HG02588 (cell line): ENCODE results near the gene RFX8.
"Not testable (repeated sequence)": the region's sequence is repeated elsewhere in the genome, so short reads cannot be mapped to it uniquely, and the experiment has no call there.

Source experiments
- ATAC-seq: cut with Tn5 transposase; IDR thresholded peaks from one replicate; pipeline ENCODE4 v1.9.1; 2021; ENCODE audit warnings: mild to moderate bottlenecking, moderate library complexity; ENCODE audit not compliant: unreplicated experiment

RFX8 gene

DNA sequence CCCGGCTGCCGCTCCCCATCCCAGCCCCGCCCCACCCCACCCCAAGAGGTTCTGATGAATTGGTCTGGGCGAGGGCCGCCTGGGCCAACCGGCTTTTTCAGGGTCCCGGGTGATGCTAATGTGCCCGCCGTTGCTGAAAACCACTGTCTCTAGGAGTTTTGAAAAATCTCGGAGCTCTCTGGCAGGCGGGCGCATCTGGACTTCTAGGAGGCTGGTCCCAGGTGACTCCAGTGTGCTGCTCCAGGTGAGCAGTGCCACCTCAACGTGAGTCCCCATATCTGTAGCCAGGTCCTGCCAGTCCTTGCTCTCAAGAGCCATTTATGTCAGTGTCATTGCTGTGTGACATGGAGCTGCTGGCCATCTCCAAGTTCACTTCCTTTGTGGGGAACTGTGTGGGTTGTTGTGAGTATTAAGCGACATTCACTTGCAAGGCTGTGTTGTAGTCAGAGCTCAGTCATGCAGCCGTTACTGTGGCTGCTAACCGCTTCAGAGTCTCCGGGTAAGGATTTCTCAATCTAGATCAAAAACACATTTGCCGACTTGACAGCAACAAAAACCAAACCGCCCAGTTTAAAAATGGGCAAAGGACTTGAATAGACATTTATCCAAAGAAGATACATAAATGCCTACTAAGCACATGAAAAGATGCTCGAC lies at the start of gene RFX8:
Gene RFX8 (minus strand): TSS at position 382 of the 654 bp plus-strand sequence. CDS start 8,264 bp downstream, outside the sequence.
- no peak for ATAC-seq

DNA sequence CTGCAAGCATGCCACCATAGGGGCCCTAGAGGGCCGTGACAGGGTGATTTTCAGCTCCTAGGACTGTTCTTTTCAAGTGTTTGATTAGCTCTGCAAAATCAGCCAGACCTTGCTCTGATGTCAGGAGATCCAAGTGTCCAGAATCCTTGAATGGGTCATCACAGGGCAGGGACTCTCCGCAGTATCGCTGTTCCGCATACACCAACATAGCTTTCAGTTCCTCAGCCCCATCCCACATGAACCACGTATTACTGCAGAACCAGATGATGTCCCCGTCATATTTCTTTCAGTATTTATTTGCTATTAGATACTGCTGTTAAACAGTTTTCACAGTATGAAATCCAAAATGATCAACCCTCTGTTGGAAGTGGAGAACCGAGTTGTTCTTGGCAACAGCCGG lies 46.6 kb upstream of the RFX8 start:
- ATAC-seq = no peak

DNA sequence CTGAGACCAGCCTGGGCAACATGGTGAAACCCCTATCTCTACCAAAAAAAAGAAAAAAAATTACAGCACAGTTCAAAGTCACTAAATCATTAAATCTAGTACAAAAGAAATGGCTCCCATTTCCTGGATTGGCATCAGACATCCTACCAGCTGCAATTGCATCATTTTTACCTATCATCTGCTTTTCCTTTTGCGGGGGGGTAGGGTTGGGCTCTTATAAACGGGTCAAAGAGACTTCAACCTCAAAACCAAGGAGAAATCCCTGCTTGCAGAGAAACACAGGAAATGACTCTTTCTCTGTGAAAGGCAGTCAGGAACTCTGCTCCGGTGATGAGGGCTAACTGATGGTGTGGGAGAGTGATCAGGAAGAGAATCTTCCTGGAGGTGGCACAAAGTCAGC lies 45.3 kb upstream of the RFX8 start:
- no peak for ATAC-seq

DNA sequence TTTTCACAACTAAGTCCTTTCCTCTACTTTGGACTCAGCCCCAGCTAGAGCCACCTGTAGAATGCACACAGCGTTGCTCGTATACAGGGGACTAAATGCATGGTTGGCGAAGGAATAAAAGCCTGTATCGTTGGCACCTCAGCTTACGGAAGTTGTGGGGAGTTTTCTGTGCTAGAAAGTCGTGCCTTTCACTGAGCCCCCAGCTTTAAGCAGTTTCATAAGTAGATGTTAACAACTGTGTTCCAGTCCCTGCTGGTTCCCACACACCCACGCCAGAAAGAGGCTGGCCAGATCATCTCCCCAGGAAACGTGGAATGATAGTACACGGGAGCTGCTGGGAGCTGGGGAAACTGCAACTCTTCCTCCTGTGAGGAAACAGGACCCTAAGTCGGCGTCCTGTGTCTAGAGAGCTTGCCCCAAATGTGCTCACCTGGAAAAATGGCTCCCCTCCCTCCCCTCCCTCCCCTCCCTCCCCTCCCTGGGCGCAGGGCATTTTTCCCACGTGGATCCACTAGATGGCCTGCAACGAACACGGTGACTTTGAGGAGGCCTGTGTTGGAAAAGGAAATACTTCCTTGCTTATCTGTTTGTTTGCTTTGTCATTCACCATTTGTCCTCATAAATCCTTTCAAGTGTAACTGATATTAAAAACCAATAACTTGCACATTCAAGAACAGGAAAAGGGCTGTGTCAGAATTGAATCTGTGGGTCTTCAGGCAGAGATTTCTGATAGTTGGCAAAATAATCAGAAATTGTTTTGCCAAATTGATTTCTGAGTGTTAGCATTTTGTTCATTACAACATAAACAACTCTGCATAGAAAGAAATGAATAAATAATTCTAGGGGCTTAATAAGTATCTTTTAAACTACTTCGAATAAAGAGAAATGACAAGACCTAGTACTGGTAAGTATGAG lies 43.9 kb upstream of the RFX8 start:
- no peak for ATAC-seq

DNA sequence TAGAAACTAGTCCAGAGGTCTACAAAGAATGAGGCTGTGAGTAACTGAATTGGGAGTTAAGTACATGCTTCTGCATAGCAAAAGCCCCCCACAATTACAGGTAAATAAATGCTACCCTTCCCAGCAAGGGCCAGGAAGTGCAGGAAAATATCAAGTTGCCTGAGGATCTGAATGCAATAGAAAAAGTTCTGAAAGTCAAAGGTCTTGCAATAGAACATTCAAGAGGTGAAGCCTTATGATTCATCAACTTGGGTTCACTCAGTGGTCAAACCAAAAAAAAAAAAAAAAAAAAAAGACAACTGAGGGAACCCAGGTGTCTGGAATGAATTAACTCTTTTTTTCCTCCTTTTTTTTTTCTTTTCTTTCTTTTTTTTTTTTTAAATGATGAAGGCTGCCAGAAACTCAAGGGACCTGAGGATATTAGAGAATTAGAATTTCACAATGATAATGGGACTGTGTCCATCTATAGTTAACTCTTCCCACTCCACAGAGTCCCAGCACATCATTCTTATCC lies 42.9 kb upstream of the RFX8 start:
- no peak for ATAC-seq

DNA sequence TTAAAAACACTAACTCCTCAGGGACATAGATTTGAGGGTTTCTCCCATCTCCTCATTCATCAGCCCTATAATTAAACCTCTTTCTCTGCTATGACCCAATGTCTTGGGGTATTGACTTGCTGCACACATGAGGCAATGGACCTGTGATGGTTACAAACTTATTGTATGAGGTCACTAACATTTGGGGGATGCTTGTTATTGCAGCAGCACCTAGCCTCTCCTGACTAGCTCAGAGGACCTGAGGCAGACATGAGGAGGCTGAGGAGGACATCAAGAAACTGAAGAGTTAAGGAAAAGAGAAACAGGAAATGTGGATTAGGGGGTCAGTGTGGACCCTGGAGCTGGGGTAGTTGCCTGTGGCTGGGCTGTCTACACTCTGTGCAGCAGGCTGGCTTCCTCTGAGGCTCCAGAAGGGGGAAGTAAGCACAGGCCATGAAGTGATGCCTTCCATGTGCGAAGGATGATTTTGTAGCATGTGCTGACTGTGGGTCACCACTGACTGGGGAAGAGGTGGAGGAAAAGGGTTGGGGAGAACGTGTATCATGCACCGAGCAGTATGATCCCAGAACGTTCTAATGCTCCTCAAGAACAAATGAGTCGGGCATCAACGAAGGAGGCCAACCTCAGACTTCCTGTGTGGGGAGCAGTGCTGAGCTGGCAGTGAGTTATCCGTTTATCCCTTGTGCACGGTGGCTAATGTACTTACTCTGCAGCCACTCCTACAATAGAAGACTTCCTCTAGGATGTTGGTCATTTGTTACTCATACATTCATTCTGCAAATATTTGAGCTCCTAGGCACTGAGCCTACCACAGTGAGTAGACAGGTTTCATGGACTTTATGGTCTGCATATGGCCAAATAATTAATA lies 42.1 kb upstream of the RFX8 start:
- no peak for ATAC-seq

DNA sequence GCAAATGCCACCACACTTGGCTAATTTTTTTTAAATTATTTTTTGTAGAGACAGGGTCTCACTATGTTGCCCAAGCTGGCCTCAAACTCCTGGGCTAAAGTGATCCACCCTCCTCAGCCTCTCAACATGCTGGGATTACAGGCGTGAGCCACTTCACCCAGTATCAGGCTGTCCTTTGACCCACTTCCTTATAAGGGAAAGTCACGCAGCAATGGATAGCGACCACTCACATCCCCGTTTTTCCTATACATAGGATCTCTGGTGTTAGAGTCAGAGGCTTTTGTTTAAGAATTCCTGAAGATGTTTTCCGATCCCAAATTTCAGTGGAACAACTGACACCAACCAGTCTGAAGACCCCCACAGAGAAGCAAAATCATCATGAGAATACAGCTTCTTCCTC lies 41.4 kb upstream of the RFX8 start:
- ATAC-seq = no peak

DNA sequence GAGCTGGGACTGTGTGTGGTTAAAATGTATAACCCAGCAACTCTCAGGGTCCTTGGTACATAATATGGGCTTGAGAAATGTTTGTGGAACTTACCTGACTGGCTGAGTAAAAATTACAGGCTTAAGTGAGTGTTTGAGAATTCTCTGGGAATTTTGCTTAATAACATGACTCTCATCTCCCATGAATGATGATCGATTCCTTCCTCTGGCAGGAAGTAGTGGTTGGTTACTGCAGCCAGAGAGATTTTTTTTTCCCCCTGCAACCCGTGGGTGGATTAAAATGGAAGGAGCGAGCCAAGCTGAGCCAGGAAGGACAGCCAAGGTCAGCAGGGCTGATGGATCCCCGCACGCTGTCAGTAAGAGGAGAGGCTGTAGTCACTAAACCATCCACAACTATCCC lies 40.6 kb upstream of the RFX8 start:
- no peak for ATAC-seq

DNA sequence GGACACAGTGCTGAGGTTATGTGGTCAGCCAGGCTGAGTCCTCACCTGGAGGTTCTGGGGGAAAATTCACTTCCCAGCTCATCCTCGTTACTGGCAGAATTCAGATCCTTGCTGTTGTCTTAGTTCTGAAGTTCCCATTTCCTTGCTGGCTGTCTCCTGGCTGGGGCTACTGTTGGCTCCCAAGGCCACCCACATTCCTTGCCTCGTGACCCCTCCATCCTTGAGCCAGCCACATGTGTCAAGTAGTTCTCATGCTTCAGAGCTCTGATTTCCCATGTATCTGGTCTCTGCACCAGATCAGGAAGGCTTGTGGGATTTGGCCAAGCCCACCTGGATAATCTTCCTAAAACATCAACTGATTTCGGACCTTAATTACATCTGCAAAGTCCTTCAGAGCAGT lies 38.1 kb upstream of the RFX8 start:
- ATAC-seq = no peak

DNA sequence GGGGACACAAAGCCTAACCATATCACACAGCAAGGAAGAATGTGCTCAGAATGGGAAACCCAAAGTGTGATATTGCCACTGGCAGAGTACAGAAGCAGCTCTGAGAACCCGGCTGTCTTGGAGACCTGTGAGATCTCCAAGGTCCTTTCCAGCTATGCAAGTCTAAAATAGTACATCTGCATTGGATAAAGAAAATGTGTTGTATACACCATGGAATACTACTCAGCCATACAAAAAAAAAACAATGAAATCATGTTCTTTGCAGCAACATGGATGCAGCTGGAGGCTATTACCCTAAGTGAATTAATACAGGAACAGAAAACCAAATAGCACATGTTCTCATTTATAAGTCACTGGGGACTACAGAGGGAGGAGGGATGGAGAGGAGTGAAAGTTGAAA lies 36.5 kb upstream of the RFX8 start:
- no peak for ATAC-seq

DNA sequence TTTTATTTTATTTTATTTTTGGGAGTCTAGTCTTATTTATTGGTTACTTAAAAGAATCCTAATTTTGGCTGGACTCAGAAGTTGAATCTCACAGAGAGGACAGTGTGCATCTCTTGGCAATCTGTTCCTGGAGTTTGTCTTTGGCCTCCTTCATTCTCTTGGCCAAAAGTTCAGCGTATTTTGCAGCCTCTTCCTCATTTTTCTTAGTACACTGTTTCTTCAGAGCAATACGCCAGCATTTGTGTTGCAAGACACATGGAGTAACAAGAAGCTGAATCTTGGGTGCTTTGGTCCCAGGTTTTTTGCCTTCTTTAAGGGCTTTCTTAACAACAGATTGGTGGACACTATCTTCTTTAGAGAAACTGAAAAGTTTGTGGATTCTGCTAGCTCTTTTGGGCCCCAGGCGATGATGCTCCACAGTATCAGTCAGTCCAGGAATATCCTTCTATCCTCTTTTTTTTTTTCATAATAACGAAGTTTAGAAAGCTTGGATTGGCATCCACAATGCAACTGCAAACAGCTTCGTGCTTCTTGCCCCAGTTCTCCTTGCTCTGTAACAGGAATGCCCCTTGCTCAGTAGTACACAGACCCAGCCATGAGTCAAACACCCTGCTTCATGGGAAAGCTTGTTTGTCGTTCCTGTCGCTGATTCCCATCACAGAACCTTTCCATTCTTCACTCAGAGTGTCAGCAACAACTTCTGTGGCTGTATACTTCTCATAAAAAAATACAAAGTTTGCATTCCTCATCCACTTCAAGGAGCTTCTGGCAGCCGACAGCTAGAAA lies 34.8 kb upstream of the RFX8 start:
- ATAC-seq = no peak

DNA sequence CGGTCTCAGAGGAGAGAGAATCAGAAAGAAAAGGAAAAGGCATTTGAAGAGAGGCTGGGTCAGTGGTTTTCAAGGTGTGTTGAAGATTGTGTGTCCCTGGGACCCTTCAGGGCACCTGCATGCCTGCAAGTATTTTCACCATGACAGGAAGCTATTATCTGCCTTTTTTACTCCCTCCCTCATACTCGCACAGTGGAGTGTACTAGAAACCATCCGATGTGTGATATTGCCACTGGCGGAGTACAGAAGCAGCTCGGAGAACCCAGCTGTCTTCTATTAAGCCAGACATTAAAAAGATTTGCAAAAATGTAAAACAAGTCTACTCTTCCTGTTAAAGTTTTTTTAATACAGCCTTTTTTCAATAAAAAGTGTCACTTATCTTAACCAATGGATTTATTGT lies 33.7 kb upstream of the RFX8 start:
- no peak for ATAC-seq

DNA sequence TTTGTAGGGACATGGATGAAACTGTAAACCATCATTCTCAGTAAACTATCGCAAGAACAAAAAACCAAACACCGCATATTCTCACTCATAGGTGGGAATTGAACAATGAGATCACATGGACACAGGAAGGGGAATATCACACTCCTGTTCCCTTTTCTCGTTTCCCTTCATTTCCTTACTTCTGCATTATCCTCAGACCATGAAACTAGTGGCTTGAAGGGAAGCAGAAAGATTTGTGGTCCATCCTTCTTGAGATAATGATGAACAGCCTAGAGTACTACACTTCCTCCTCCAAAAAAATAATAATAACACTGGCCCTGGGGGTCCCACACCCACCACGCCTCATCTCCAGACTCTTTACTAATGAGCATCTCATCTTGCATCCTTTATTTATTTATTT lies 30.4 kb upstream of the RFX8 start:
- not testable (repeated sequence) for ATAC-seq

DNA sequence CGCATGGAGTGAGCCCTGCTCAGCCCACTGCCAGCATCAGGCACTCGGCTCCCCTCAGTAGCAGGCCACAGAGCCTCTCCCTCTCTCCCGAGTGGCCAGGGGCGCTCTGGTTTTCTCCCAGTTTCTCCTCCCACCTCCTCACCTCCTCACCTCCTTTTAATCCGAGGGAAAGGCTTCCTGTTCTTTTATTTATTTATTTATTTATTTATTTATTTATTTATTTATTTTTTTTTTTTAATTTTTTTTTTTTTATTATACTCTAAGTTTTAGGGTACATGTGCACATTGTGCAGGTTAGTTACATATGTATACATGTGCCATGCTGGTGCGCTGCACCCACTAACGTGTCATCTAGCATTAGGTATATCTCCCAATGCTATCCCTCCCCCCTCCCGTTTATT lies 29.8 kb upstream of the RFX8 start:
- not testable (repeated sequence) for ATAC-seq

DNA sequence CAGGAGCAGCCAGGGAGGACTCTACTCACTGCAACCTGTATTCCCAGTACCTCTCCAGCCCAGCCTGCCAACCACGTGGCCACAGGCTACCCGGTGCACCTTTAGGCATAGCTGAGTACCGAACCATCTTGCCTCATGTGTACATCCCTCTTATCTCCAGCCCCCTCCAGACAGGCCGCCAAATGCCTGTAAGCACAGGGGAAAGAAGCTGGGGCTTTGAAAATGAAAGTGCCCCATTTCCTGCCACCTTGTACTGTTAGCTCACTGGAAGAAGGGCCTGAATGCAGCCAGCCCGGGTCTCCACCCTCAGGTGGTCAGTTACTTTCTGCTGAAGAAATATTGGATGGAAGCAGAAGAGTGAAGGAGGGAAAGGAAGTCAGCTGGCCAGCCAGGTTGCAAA lies 27.2 kb upstream of the RFX8 start:
- no peak for ATAC-seq

DNA sequence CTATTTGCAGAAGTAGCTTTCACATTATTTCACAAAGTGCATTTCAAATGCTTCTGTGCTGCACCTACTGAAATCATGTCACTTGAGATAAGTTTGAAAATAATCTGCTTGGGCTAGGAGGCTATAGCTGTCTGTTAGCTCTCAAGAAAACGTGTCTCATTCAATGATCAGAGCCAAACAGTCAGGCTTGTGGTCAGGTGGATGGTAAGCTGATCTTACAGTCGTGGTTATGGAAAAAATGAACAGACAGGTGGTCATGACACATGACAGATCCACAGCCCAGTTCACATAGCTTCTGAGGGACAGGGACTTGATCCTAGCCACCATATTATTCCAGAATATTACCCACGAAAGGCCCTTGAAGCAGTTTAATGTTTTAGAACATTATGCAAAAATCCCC lies 26.5 kb upstream of the RFX8 start:
- no peak for ATAC-seq

DNA sequence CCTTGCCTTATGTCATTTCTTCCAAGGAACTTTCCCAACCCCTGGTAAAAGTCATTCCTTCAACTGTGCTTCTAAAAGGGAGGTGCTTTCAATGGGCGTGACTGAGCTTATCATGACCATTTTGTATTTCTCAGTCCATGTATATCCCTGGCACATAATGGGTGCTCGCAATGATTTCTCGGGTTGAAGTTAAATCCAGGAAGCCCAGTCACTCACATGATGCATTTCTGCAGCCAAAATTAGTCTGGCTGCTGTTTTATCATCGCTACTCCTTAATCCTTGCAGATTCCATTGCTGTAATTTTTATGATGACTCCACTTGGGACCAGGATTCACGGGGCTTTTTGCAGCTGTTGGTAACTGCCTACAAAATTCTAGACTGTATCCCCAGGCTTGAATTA lies 25.9 kb upstream of the RFX8 start:
- ATAC-seq = no peak

DNA sequence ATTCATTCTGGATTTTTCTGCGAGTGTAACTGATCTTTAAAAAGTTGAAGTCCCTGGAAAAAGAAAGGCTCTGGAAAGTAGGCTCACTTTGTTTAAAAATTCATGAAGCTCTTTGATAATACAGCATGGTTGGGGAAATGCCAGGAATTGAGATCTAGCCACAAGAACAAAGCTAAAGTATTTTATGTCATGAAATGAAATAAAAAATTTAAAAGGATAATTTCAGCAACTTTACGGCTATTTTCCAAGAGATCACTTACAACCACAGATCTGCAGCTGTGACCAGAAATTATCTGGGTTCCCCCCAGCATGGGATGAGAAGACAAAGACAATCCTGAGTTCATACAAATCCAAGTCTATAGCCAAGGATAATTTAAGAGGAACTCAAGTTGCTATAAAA lies 25.3 kb upstream of the RFX8 start:
- no peak for ATAC-seq

DNA sequence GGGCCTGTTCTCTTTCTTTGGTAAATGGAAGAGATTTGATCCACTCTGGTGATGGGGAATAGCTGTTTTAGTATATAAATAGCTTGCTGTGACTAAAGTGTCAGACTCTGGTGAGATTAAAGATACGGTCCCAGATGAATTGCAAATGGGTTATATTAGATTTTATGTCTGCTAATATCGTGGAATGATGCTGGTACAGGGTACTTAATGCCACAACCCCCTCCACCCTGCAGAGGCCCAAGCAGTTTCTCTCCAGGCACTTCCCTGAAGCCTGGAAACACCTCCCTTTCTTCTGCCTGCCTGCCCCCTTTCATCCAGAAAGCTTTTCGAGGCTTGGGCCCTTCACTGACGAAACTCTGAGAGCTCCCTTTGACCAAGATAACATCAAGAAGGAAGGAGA lies 21.4 kb upstream of the RFX8 start:
- ATAC-seq = no peak

DNA sequence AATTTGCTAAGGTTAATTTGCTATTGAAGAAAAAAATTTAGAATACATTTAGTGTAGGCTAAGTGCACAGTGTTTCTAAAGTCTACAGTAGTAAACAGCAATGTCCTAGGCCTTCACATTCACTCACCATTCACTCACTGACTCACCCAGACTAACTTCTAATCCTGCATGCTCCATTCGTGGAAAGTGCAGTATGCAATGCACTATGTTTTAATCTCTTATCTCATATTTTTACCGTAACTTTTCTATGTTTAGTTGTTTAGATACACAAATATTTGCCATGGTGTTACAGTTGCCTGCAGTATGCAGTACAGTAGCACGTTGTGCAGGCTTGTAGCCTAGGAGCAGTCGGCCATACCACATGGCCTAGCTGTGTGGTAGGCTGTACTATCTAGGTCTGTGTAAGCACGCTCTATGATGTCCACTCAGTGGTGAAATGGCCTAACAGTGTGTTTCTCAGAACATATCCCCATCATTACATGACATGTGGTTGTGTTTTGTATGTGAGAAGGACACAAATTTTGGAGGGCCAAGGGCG lies 18.1 kb upstream of the RFX8 start:
- ATAC-seq = no peak
